Mucosa of stomach (tissue), 1 donor: ENCODE measurements around the gene GPBP1.

Experiments
- H3K27me3 ChIP-seq: one replicate; pipeline ENCODE4 v1.7.0; 2013; ENCODE audit warnings: mild to moderate bottlenecking, low read length; ENCODE audit not compliant: control insufficient read depth, insufficient read depth
- H3K36me3 ChIP-seq: one replicate; pipeline ENCODE4 v1.7.0; 2013; ENCODE audit warnings: low read length; ENCODE audit not compliant: control insufficient read depth, insufficient read depth
- H3K4me1 ChIP-seq: one replicate; pipeline ENCODE4 v1.7.0; 2013; ENCODE audit warnings: mild to moderate bottlenecking, low read length; ENCODE audit not compliant: control insufficient read depth, insufficient read depth
- H3K4me3 ChIP-seq: one replicate; pipeline ENCODE4 v1.7.0; 2013; ENCODE audit warnings: low read length
- H3K9ac ChIP-seq: one replicate; pipeline ENCODE4 v1.7.0; 2013; ENCODE audit warnings: mild to moderate bottlenecking, low read length, moderate library complexity
- H3K9me3 ChIP-seq: one replicate; pipeline ENCODE4 v1.7.0; 2013; ENCODE audit warnings: mild to moderate bottlenecking, low read length, moderate library complexity; ENCODE audit not compliant: control insufficient read depth
- donor health status: Pancreatic carcinoma.

GPBP1 gene

DNA sequence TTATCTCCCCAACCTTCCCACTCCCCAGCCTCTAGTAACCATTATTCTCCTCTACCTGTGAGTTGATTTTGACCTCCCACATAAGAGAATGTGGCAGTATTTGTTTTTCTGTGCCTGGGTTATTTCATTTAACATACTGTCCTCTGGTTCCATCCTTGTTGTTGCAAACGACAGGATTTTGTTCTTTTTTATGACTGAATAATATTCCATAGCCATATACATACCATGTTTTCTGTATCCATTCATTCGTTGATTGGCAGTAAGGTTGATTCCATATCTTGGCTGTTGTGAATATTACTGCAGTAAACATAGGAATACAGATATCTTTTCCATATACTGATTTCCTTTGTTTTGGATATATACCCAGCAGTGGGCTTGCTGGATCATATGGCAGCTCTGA is 20.8 kb downstream of the GPBP1 start:
- H3K4me3 ChIP-seq = no peak overlapping the region
- H3K4me1 ChIP-seq = peaks cover 12% of the 10 kb centered on the region
- H3K27me3 ChIP-seq = no peaks in the 10 kb centered on the region
- H3K9me3 ChIP-seq = no peaks in the 10 kb centered on the region
- H3K36me3 ChIP-seq = no peaks in the 10 kb centered on the region
- no peak overlapping the region for H3K9ac ChIP-seq

DNA sequence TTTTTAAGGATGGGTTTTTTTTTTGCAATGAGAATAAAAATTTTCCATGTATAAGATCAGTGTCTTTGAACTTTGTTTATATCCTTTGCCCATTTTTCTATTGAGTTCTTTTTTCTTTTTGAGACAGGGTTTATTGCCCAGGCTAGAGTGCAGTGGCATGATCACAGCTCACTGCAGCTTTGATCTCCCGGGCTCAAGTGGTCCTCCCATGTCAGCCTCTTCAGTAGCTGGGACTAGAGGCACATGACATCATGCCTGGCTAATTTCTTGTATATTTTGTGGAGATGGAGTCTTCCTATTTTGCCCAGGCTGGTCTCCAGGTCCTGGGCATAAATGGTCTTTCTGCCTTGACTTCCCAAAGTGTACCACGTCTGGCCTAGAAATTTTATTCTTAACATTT is 21.2 kb downstream of the GPBP1 start:
- Histone ChIP-seq H3K27me3 (no peaks in the 10 kb centered on the region), H3K9ac (no peak overlapping the region), H3K4me3 (no peak overlapping the region), H3K9me3 (no peaks in the 10 kb centered on the region), H3K4me1 (peaks cover 12% of the 10 kb centered on the region), H3K36me3 (no peaks in the 10 kb centered on the region)

GRCh38 chr5:57199866-57200265 is 26.0 kb downstream of the GPBP1 start:
- no peaks in the 10 kb centered on the region for H3K36me3 ChIP-seq
- no peaks in the 10 kb centered on the region for H3K27me3 ChIP-seq
- H3K9ac ChIP-seq = no peak overlapping the region
- no peaks in the 10 kb centered on the region for H3K9me3 ChIP-seq
- H3K4me1 ChIP-seq = peaks cover 6% of the 10 kb centered on the region
- no peak overlapping the region for H3K4me3 ChIP-seq

DNA sequence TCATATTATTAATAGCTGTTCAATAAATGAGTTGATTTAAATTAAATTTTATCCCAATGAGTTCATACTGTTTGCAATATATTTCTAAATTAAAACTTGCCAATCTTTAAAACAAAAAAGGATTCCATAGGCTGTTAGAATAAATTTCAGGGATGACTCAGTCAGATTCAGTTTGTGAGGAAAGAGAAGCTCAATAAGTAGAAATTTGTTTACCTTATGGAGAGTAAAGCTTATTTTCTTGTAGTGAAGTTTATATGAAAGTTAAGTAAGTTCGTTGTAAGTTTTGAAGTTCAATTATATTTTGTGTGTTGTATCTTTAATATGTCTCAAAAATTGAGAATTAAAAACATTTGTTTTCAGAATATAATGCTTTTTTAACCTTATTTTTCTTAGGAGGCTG is 29.0 kb downstream of the GPBP1 start:
- Histone ChIP-seq H3K4me3 (no peak overlapping the region), H3K27me3 (no peaks in the 10 kb centered on the region), H3K4me1 (peaks cover 6% of the 10 kb centered on the region), H3K9ac (no peak overlapping the region), H3K9me3 (no peaks in the 10 kb centered on the region), H3K36me3 (no peaks in the 10 kb centered on the region)

GRCh38 chr5:57207007-57207653 is 33.3 kb downstream of the GPBP1 start:
- H3K36me3 ChIP-seq = no peaks in the 10 kb centered on the region
- no peak overlapping the region for H3K4me3 ChIP-seq
- H3K9me3 ChIP-seq = no peaks in the 10 kb centered on the region
- H3K9ac ChIP-seq = no peak overlapping the region
- H3K4me1 ChIP-seq = peaks cover 3% of the 10 kb centered on the region
- no peaks in the 10 kb centered on the region for H3K27me3 ChIP-seq

- Histone ChIP-seq H3K9me3 (no peaks in the 10 kb centered on the region), H3K27me3 (no peaks in the 10 kb centered on the region), H3K9ac (no peak overlapping the region), H3K4me1 (peaks cover 3% of the 10 kb centered on the region), H3K36me3 (no peaks in the 10 kb centered on the region), H3K4me3 (no peak overlapping the region)
Measured at GRCh38 chr5:57207681-57208080, 33.8 kb downstream of the GPBP1 start.

DNA sequence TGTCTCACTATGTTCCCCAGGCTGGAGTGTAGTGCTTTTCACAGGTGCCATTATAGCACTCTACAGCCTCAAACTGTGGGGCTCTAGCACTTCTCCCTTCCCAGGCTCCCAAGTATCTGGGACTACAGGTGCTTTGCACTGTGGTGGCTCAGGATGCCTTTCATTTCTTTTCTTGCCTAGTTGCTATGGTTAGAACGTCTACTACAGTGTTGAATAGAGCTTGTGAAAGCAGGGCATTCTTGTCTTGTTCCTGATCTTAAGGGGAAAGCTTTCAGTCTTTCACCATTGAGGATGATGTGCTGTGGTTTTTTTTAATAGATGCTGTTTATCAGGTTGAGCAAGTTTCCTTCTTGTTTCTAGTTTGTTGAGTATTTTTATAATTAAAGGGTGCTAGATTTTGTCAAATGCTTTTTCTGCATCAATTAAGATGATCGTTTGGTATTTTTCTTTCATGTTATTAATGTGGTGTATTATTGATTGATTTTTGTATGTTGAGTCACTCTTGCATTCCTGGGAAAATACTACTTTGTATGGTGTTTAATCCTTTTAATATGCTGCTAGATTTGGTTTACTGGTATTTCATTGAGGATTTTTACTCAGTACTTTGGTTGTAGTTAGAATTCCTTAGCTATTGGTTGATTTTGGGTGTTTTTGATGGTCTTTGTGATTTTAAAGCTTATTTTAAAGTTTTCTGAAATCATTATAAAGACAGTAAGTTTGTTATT is 35.6 kb downstream of the GPBP1 start:
- Histone ChIP-seq H3K4me3 (no peak overlapping the region), H3K27me3 (no peaks in the 10 kb centered on the region), H3K36me3 (no peaks in the 10 kb centered on the region), H3K9me3 (no peaks in the 10 kb centered on the region), H3K9ac (no peak overlapping the region), H3K4me1 (peaks cover 3% of the 10 kb centered on the region)

GRCh38 chr5:57210633-57211032 is 36.8 kb downstream of the GPBP1 start:
- H3K27me3 ChIP-seq = no peaks in the 10 kb centered on the region
- no peak overlapping the region for H3K4me3 ChIP-seq
- no peaks in the 10 kb centered on the region for H3K36me3 ChIP-seq
- peaks cover 3% of the 10 kb centered on the region for H3K4me1 ChIP-seq
- no peak overlapping the region for H3K9ac ChIP-seq
- H3K9me3 ChIP-seq = no peaks in the 10 kb centered on the region

DNA sequence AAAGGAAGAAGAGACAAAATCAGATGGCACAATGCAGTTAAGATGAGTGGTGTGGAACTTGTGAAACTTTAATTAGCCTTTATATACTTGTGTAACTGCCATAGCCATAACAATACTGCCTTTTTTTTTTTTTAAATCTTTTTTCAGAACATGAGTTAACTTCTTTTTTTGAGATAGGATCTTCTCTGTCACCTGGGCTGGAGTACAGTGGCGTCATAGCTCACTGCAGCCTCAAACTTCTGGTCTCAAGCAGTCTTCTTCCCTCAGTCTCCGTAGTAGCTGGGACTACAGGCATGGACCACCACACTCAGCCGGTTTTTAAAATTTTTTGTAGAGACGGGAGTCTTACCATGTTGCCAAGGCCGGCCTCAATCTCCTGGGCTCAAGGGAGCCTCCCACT is 37.2 kb downstream of the GPBP1 start:
- H3K9me3 ChIP-seq = no peaks in the 10 kb centered on the region
- no peak overlapping the region for H3K9ac ChIP-seq
- peaks cover 3% of the 10 kb centered on the region for H3K4me1 ChIP-seq
- no peaks in the 10 kb centered on the region for H3K36me3 ChIP-seq
- H3K27me3 ChIP-seq = no peaks in the 10 kb centered on the region
- no peak overlapping the region for H3K4me3 ChIP-seq

GRCh38 chr5:57215629-57216195 is 41.9 kb downstream of the GPBP1 start:
- Histone ChIP-seq H3K9ac (no peak overlapping the region), H3K36me3 (no peaks in the 10 kb centered on the region), H3K4me3 (no peak overlapping the region), H3K4me1 (no peaks in the 10 kb centered on the region), H3K27me3 (no peaks in the 10 kb centered on the region), H3K9me3 (no peaks in the 10 kb centered on the region)

- H3K4me3 ChIP-seq = no peak overlapping the region
- H3K4me1 ChIP-seq = no peaks in the 10 kb centered on the region
- H3K36me3 ChIP-seq = no peaks in the 10 kb centered on the region
- no peaks in the 10 kb centered on the region for H3K27me3 ChIP-seq
- H3K9ac ChIP-seq = no peak overlapping the region
- no peaks in the 10 kb centered on the region for H3K9me3 ChIP-seq
Measured at GRCh38 chr5:57216714-57217113, 42.9 kb downstream of the GPBP1 start.

DNA sequence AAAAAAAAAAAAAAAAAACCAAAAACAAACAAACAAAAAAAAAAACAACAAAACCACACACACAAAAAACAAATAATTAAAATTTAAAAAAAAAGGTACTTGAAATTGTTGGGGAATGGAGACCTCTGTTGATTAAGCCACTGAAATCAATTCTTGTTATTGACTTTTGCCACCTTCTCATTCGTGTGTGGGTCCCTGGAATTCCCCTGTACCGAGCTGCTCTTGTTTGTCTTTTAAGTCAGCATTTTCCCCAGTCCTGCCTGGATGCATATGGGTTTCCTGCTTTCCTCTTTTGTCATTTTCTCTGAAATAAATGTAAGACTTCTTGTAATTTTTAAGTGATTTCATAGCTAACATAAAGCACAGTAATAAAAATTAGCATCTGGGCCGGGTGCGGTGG is 45.5 kb downstream of the GPBP1 start:
- Histone ChIP-seq H3K9ac (no peak overlapping the region), H3K9me3 (no peaks in the 10 kb centered on the region), H3K27me3 (no peaks in the 10 kb centered on the region), H3K4me1 (no peaks in the 10 kb centered on the region), H3K36me3 (no peaks in the 10 kb centered on the region), H3K4me3 (no peak overlapping the region)
